Endothelial cell of umbilical vein (primary cell): ENCODE results near the gene GRM5. TPM values are rescaled to one million over a fixed set of nuclear protein-coding genes. Genes with fewer than 3 reads are reported as not detected.
A peak's percentile ranks its signal among the peaks of the same experiment; 100 is the strongest.
"Not testable (repeated sequence)": the region's sequence is repeated elsewhere in the genome, so short reads cannot be mapped to it uniquely, and the experiment has no call there.

Source experiments
- BruUV-seq: library from RNA; stranded (reverse); fragments of 400-500 nt; replicated peaks from 2 replicates; lab custom pipeline; 2021; lab: Mats Ljungman, UMichigan
- CTCF ChIA-PET: fragments of 300-600, 350-600 bp; sonication (Branson Sonifier 250); formaldehyde crosslinking; loops from one replicate; lab custom pipeline; 2021; ENCODE audit warnings: antibody characterized with exemption, inconsistent platforms; lab: Charles Lee
- POLR2A ChIA-PET: fragments of 300-600, 350-600 bp; sonication (Branson Sonifier 250); formaldehyde crosslinking; loops from one replicate; lab custom pipeline; 2021; ENCODE audit warnings: antibody characterized with exemption, inconsistent platforms; lab: Charles Lee
- DNase-seq: peaks from one replicate; pipeline ENCODE4 v3.0.0-alpha.2; 2011; ENCODE audit warnings: low read depth, low spot score
- FAIRE-seq: peaks from 2 replicates; lab custom pipeline; 2011; peaks lifted over from hg19 to GRCh38; lab: Jason Lieb, UNC
- H2AFZ ChIP-seq: 2 replicates; pipeline ENCODE4 v1.6.0; 2012; ENCODE audit warnings: low read depth, low read length, control low read depth, inconsistent platforms
- H3K27ac ChIP-seq: 2 replicates; pipeline ENCODE4 v1.5.1; 2011; ENCODE audit warnings: low read depth, mild to moderate bottlenecking, control low read depth, low read length, moderate library complexity; ENCODE audit not compliant: insufficient read depth
- H3K27me3 ChIP-seq, 2 experiments: 2 replicates each; pipeline versions ENCODE4 v1.6.0 to v1.6.1; 2011; ENCODE audit warnings: low read length in 2 of 2, mixed read lengths in 1 of 2; ENCODE audit not compliant: control insufficient read depth in 2 of 2, insufficient read depth in 2 of 2
- H3K36me3 ChIP-seq, 2 experiments: 2 replicates in 1 of 2; 3 replicates in 1 of 2; pipeline ENCODE4 v1.5.1; 2011; ENCODE audit warnings: low read length in 2 of 2, mild to moderate bottlenecking in 1 of 2, moderate library complexity in 1 of 2; ENCODE audit not compliant: control insufficient read depth in 2 of 2, insufficient read depth in 2 of 2; ENCODE audit errors: extremely low read depth in 1 of 2
- H3K4me1 ChIP-seq: 3 replicates; pipeline ENCODE4 v1.5.1; 2011; ENCODE audit warnings: mild to moderate bottlenecking, low read length; ENCODE audit not compliant: control insufficient read depth, insufficient read depth; ENCODE audit errors: extremely low read depth
- H3K4me2 ChIP-seq: 2 replicates; pipeline ENCODE4 v1.6.1; 2011; ENCODE audit warnings: low read length, control low read depth, mixed read lengths; ENCODE audit not compliant: insufficient read depth
- H3K4me3 ChIP-seq, 3 experiments: fragments of 200-600 bp in 1 of 3; sonication (generic), shearing (Covaris generic) in 1 of 3; replicated peaks in 1 of 3; 2 replicates each; pipeline ENCODE4 v1.5.1; 2011 to 2016; ENCODE audit warnings: control low read depth in 3 of 3, low read length in 3 of 3, mild to moderate bottlenecking in 2 of 3, inconsistent platforms in 1 of 3, low read depth in 1 of 3, moderate library complexity in 1 of 3; ENCODE audit not compliant: insufficient read depth in 1 of 3
- H3K79me2 ChIP-seq: 2 replicates; pipeline ENCODE4 v1.6.0; 2012; ENCODE audit warnings: low read length, inconsistent platforms; ENCODE audit not compliant: control insufficient read depth, insufficient read depth
- H3K9ac ChIP-seq: replicated peaks from 2 replicates; pipeline ENCODE3; 2011; ENCODE audit warnings: low read length, control low read depth; ENCODE audit not compliant: insufficient read depth; ENCODE audit errors: extremely low read depth
- H3K9me1 ChIP-seq: replicated peaks from 3 replicates; pipeline ENCODE4 v1.6.0; 2011; ENCODE audit warnings: mild to moderate bottlenecking, low read length; ENCODE audit not compliant: control insufficient read depth, insufficient read depth; ENCODE audit errors: extremely low read depth
- H3K9me3 ChIP-seq: replicated peaks from 2 replicates; pipeline ENCODE4 v1.5.1; 2012; ENCODE audit warnings: low read length, inconsistent platforms; ENCODE audit not compliant: control insufficient read depth, insufficient read depth
- H4K20me1 ChIP-seq: replicated peaks from 2 replicates; pipeline ENCODE3; 2011; ENCODE audit warnings: mild to moderate bottlenecking, low read length; ENCODE audit not compliant: control insufficient read depth, insufficient read depth; ENCODE audit errors: extremely low read depth
- GATA2 ChIP-seq: IDR thresholded peaks from 2 replicates; pipeline ENCODE4 v1.7.0; 2011; ENCODE audit warnings: low read depth, mild to moderate bottlenecking, moderate library complexity, mixed read lengths, low read length; ENCODE audit not compliant: insufficient read length, insufficient read depth
- JUN ChIP-seq: IDR thresholded peaks from 2 replicates; pipeline ENCODE4 v1.6.1; 2011; ENCODE audit warnings: borderline replicate concordance, low read depth; ENCODE audit not compliant: insufficient read length, insufficient read depth
- dilution Hi-C: fragments of 300-500 bp; cut with MboI; formaldehyde crosslinking; loops from one replicate; pipeline ENCODE4 v1.15.0; 2019; ENCODE audit warnings: low sequenced_read_pairs; ENCODE audit not compliant: extremely low pct_ligation_motif_present
- intact Hi-C: fragments of 100-400 bp; cut with micrococcal nuclease; formaldehyde crosslinking; loops from one replicate; pipeline ENCODE4 v1.10.0; 2022
- polyA plus RNA-seq, 4 experiments: library from polyadenylated mRNA; depleted of rRNA in 3 of 4; stranded (reverse) in 3 of 4; unstranded in 1 of 4; fragments of >200 nt; gene quantifications; 2 replicates each; pipeline versions ENCODE4 v1.2.1 to v1.2.3, GENCODE V29; 2011 to 2012; ENCODE audit warnings: missing spikeins in 1 of 4
- total RNA-seq: library from RNA; stranded (reverse); gene quantifications from 2 replicates; pipeline ENCODE4 v1.2.3, GENCODE V29; 2021

GRM5 gene
- total and polyA plus RNA-seq, 2 donors (not counting 3 experiments of a cell fraction or from before 2014, with no cell fraction given): 0.10 to 0.11 TPM

GRCh38 chr11:88464528-88464927 lies 601.3 kb downstream of the GRM5 start:
- H3K79me2 ChIP-seq: no peaks in the 10 kb centered on the region
- H3K4me1 ChIP-seq: no peaks in the 10 kb centered on the region
- H2AFZ ChIP-seq: no peak overlapping the region
- no peak for FAIRE-seq
- BruUV-seq: no TSS peak
- CTCF ChIA-PET: no interaction called here
- no peaks in the 10 kb centered on the region for H4K20me1 ChIP-seq
- no peaks in the 10 kb centered on the region for H3K36me3 ChIP-seq
- no peak for DNase-seq
- no peak for TF ChIP-seq JUN
- TF ChIP-seq GATA2: peak; percentile 61
- no peak overlapping the region for H3K9ac ChIP-seq
- H3K4me3 ChIP-seq: no peak overlapping the region
- no peak overlapping the region for H3K27ac ChIP-seq
- POLR2A ChIA-PET: no interaction called here
- no peaks in the 10 kb centered on the region for H3K27me3 ChIP-seq
- intact Hi-C loops: no loop called here
- dilution Hi-C loops: no loop called here
- no peaks in the 10 kb centered on the region for H3K9me1 ChIP-seq
- no peaks in the 10 kb centered on the region for H3K9me3 ChIP-seq
- no peak overlapping the region for H3K4me2 ChIP-seq

GRCh38 chr11:88463301-88463700 lies 602.5 kb downstream of the GRM5 start:
- POLR2A ChIA-PET, BruUV-seq: not testable (repeated sequence)

GRCh38 chr11:88458047-88458446 lies 607.7 kb downstream of the GRM5 start:
- BruUV-seq, FAIRE-seq: not testable (repeated sequence)

More at GRCh38 chr11:88463301-88463700, 602.5 kb downstream of the GRM5 start:
- H3K4me3 ChIP-seq, H2AFZ ChIP-seq, H3K36me3 ChIP-seq, H3K9me3 ChIP-seq, H3K4me2 ChIP-seq, H3K79me2 ChIP-seq, H3K9ac ChIP-seq, DNase-seq, H3K4me1 ChIP-seq, H4K20me1 ChIP-seq, FAIRE-seq, H3K27ac ChIP-seq, dilution Hi-C loops, H3K9me1 ChIP-seq, intact Hi-C loops, H3K27me3 ChIP-seq: not testable (repeated sequence)
- CTCF ChIA-PET: interaction anchor here (1.0 kb wide), 1 partner anchor 12 kb away, joined by 3 read pairs; no protein-coding TSS in a partner anchor

More at GRCh38 chr11:88458047-88458446, 607.7 kb downstream of the GRM5 start:
- H3K9me3 ChIP-seq, H2AFZ ChIP-seq, H3K4me2 ChIP-seq, H3K36me3 ChIP-seq, POLR2A ChIA-PET, H3K9ac ChIP-seq, CTCF ChIA-PET, H3K27ac ChIP-seq, H3K4me3 ChIP-seq, H3K27me3 ChIP-seq, intact Hi-C loops, H3K9me1 ChIP-seq, dilution Hi-C loops, DNase-seq, H4K20me1 ChIP-seq, H3K4me1 ChIP-seq, H3K79me2 ChIP-seq: not testable (repeated sequence)
